B cell (primary cell): ENCODE results near the gene CDKN2AIPNL.

ENCODE experiments used
- EZH2 ChIP-seq: IDR thresholded peaks from 2 replicates; pipeline ENCODE4 v1.6.1; 2012; ENCODE audit warnings: borderline replicate concordance, low read depth, mild to moderate bottlenecking, moderate library complexity, low read length; ENCODE audit not compliant: insufficient read depth, poor library complexity, severe bottlenecking
- TF ChIP-seq, protein P1 (sequence below): fragments of 200-600 bp; IDR thresholded peaks from one replicate; pipeline ENCODE4 v1.8.0; 2022; ENCODE audit warnings: antibody characterized with exemption, mild to moderate bottlenecking

DNA sequence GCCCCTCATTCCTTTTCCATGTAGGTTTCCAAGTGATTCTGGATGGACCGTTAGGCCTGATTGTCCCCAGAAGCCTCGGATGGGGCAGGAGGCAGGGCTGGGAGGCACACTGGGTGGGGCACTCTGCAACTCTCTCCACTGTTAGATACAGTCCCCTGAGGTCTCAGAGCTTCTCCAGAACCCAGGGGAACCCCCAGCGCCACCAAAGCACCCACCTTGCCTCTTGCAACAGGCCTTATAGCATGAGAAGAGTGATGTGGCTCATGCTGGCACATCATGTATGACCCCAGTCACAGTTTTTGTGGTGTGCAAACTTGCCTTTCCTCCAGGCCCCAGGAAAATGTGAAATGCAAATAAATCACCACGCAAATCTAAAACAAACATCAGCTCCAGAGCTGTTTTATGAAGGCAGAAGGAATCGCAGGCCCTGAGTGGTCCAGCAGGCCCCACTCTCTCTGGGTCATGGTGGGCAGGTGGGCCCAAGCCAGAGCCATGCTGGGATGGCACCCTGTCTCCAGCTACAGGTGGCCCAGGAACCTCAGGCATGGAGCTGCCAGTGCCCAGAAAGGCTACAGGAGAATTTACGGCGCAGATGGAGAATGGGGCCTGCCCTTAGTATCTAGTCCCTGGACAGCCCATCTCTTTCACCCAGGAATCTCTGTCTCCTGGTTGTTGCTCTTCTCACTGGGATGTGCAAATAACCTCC, 36.3 kb upstream of the CDKN2AIPNL start:
- no peak for TF ChIP-seq EZH2
- TF ChIP-seq, protein P1, sequence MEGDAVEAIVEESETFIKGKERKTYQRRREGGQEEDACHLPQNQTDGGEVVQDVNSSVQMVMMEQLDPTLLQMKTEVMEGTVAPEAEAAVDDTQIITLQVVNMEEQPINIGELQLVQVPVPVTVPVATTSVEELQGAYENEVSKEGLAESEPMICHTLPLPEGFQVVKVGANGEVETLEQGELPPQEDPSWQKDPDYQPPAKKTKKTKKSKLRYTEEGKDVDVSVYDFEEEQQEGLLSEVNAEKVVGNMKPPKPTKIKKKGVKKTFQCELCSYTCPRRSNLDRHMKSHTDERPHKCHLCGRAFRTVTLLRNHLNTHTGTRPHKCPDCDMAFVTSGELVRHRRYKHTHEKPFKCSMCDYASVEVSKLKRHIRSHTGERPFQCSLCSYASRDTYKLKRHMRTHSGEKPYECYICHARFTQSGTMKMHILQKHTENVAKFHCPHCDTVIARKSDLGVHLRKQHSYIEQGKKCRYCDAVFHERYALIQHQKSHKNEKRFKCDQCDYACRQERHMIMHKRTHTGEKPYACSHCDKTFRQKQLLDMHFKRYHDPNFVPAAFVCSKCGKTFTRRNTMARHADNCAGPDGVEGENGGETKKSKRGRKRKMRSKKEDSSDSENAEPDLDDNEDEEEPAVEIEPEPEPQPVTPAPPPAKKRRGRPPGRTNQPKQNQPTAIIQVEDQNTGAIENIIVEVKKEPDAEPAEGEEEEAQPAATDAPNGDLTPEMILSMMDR, result no peak
